ENCODE measurements around the gene DNASE1L3. TPM values are rescaled to one million over a fixed set of nuclear protein-coding genes. Genes with fewer than 3 reads are reported as not detected.
"Not testable (repeated sequence)": the region's sequence is repeated elsewhere in the genome, so short reads cannot be mapped to it uniquely, and the experiment has no call there.

Gene DNASE1L3
- total and polyA plus RNA-seq, 2 experiments from 2014 or later, result 0.97 to 0.99 TPM

DNA sequence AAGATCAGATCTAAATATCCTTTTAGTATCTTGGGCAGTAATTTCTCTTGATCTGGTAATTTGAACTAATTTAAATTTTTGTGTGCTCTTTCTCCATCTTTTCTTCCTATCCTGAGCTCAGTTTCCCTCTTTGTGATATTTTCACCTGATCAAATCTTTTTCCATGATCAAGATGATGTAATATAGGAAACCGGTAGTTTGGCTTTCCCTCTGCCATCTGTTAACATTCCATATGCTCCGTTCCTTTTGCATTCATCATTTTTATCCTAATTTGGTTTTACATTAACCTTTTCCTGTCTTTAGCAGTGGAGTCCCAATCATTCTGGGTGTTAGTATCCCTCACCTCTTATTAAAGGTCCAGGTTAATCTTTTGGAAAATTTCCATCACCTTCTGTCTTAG lies 20.9 kb upstream of the DNASE1L3 start:
- no peak for DNase-seq (ENCODE audit: low spot score)
- Histone ChIP-seq H3K79me2 (no peaks in the 10 kb centered on the region), H3K9me3 (ENCODE audit: low read depth) (no peaks in the 10 kb centered on the region), H3K27ac (no peak overlapping the region), H3K36me3 (replicated peaks; ENCODE audit: insufficient read depth, low read depth) (no peaks in the 10 kb centered on the region), H3K4me3 (no peak overlapping the region), H3K4me1 (ENCODE audit: insufficient read depth) (no peaks in the 10 kb centered on the region), H3K27me3 (no peaks in the 10 kb centered on the region), H4K20me1 (ENCODE audit: insufficient read depth, poor library complexity, severe bottlenecking) (no peaks in the 10 kb centered on the region), H3K4me2 (no peak overlapping the region), H3K9me2 (replicated peaks; ENCODE audit: insufficient read depth) (no peaks in the 10 kb centered on the region), H2AFZ (no peak overlapping the region)
- TF ChIP-seq CTCF (IDR thresholded peaks at IDR 0.05; ENCODE audit: poor library complexity) (no peak), EZH2 (IDR thresholded peaks at IDR 0.05; ENCODE audit: borderline replicate concordance) (no peak)
- WGBS (ENCODE audit: low lambda C conversion rate, missing lambda C conversion rate), result 52% methylated on average over 2 of the region's 2 CpGs

GRCh38 chr3:58230876-58231552 lies 20.2 kb upstream of the DNASE1L3 start:
- Histone ChIP-seq H3K27ac (no peak overlapping the region), H3K4me3 (no peak overlapping the region), H2AFZ (no peak overlapping the region), H3K36me3 (replicated peaks; ENCODE audit: insufficient read depth, low read depth) (no peaks in the 10 kb centered on the region), H3K79me2 (no peaks in the 10 kb centered on the region), H4K20me1 (ENCODE audit: insufficient read depth, poor library complexity, severe bottlenecking) (no peaks in the 10 kb centered on the region), H3K4me1 (ENCODE audit: insufficient read depth) (no peaks in the 10 kb centered on the region), H3K9me2 (replicated peaks; ENCODE audit: insufficient read depth) (no peaks in the 10 kb centered on the region), H3K4me2 (no peak overlapping the region), H3K27me3 (no peaks in the 10 kb centered on the region), H3K9me3 (ENCODE audit: low read depth) (no peaks in the 10 kb centered on the region)
- no peak for TF ChIP-seq EZH2 (IDR thresholded peaks at IDR 0.05; ENCODE audit: borderline replicate concordance)
- TF ChIP-seq EZH2phosphoT487 (IDR thresholded peaks at IDR 0.05; ENCODE audit: low read depth, severe bottlenecking, unreplicated experiment), result no peak
- no peak for TF ChIP-seq CTCF (IDR thresholded peaks at IDR 0.05; ENCODE audit: poor library complexity)
- no peak for DNase-seq (ENCODE audit: low spot score)
- WGBS (ENCODE audit: low lambda C conversion rate, missing lambda C conversion rate), result 45% methylated on average over 1 of the region's 1 CpG

DNA sequence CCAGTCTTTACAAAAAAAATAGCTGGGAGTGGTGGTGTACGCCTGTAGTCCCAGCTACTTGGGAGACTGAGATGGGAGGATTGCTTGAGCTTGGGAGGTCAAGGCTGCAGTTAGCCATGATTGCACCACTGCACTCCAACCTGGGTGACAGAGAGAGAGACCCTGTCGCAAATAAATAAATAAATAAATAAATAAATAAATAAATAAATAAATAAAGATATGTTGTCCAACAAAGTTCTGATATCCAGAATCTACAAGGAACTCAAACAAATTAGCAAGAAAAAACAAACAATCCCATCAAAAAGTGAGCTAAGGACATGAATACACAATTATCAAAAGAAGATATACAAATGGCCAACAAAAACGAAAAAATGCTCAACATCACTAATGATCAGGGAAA lies 17.2 kb upstream of the DNASE1L3 start:
- not testable (repeated sequence) for DNase-seq (ENCODE audit: low spot score); H3K4me3 ChIP-seq; H3K36me3 ChIP-seq (replicated peaks; ENCODE audit: insufficient read depth, low read depth); H3K4me2 ChIP-seq; H2AFZ ChIP-seq; H3K9me2 ChIP-seq (replicated peaks; ENCODE audit: insufficient read depth); H3K9me3 ChIP-seq (ENCODE audit: low read depth); H3K27ac ChIP-seq; H4K20me1 ChIP-seq (ENCODE audit: insufficient read depth, poor library complexity, severe bottlenecking); H3K27me3 ChIP-seq; H3K79me2 ChIP-seq; H3K4me1 ChIP-seq (ENCODE audit: insufficient read depth)
- 88% methylated on average over 3 of the region's 3 CpGs for WGBS (ENCODE audit: low lambda C conversion rate, missing lambda C conversion rate)

DNA sequence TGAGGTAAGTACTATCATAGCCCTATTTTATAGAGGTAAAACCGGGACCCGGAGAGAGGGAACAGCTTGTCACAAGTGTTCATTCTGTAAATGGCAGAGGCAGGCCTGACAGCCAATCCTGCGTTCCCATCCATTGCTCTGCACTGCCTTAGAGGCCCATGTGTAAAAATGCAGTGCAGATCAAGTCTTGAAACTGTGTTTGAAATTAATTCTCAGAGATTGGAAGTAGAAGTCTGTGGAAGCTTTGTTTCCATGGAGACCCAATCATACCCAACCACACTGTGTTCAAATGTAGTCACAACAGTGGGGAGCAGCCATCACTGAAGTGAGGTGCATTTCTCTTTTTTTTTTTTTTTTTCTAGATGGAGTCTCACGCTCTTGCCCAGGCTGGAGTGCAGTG lies 13.1 kb upstream of the DNASE1L3 start:
- no peaks in the 10 kb centered on the region for H3K36me3 ChIP-seq (replicated peaks; ENCODE audit: insufficient read depth, low read depth)
- no peak for TF ChIP-seq CTCF (IDR thresholded peaks at IDR 0.05; ENCODE audit: poor library complexity)
- no peak for TF ChIP-seq EZH2 (IDR thresholded peaks at IDR 0.05; ENCODE audit: borderline replicate concordance)
- no peak for TF ChIP-seq EZH2phosphoT487 (IDR thresholded peaks at IDR 0.05; ENCODE audit: low read depth, severe bottlenecking, unreplicated experiment)
- H3K27me3 ChIP-seq, result no peaks in the 10 kb centered on the region
- H3K27ac ChIP-seq, result no peak overlapping the region
- no peak for DNase-seq (ENCODE audit: low spot score)
- H3K4me2 ChIP-seq, result no peak overlapping the region
- H3K4me3 ChIP-seq, result no peak overlapping the region
- H3K9me3 ChIP-seq (ENCODE audit: low read depth), result no peaks in the 10 kb centered on the region
- no peaks in the 10 kb centered on the region for H3K9me2 ChIP-seq (replicated peaks; ENCODE audit: insufficient read depth)
- WGBS (ENCODE audit: low lambda C conversion rate, missing lambda C conversion rate), result 86% methylated on average over 4 of the region's 4 CpGs
- peaks cover 5% of the 10 kb centered on the region for H3K4me1 ChIP-seq (ENCODE audit: insufficient read depth)
- H3K79me2 ChIP-seq, result no peaks in the 10 kb centered on the region
- H4K20me1 ChIP-seq (ENCODE audit: insufficient read depth, poor library complexity, severe bottlenecking), result no peaks in the 10 kb centered on the region
- no peak overlapping the region for H2AFZ ChIP-seq
